Anterior cingulate cortex (tissue), 58 donors: ENCODE results near the gene PAGE2.
"Not testable (repeated sequence)": the region's sequence is repeated elsewhere in the genome, so short reads cannot be mapped to it uniquely, and the experiment has no call there.

Experiments used
- DNase-seq, 58 donors: peaks; one replicate each; lab custom pipeline; 2025; lab: John Stamatoyannopoulos, UW

PAGE2 gene

DNA sequence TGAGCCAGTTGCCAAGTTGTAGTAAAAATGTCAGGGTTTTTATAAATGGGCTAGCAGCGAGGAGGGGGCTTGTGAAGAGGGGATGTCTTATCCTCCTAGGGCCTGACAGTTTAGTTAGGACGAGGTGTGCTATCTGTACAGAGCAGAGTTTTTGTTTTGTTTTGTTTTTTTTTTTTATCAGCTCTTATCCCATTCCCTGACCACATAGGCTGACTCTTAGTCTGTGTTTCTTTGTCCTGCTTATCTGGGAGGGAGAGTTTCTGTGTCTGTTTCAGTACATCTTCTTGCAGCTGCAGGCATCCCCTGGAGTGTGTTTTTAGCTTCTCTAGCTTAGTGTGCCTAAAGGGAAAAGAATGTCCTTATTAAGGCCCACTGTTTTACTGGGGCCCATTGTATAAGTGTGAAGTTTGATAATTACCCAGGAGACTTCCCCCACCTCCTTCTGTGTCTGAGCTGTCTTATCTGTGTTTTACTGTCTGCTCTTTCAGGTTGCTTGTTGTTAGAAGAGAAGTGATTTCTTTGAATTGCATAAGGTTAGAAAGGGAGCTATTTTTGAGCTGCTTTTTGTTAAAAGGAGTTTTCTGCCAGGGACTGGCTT is 32.0 kb downstream of the PAGE2 start:
- no peak for DNase-seq

DNA sequence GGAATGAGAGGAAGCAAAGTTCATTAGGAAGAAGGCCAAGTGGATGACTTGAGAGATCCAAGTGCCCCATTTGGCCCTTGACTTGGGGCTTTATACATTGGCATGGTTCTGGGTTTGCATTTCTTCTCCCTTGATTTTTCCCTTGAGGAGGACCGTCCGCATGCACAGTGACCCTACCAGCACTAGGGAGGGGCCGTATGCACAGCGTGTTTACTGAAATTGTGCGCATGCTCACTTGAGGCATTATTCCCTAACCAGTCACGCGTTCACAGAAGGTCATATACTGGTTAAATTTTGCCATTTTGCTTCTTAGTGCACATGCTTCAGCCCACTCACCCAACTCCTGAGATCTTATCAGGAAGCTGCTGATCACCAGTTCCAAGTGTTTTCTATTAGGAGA is 35.1 kb downstream of the PAGE2 start:
- no peak for DNase-seq

DNA sequence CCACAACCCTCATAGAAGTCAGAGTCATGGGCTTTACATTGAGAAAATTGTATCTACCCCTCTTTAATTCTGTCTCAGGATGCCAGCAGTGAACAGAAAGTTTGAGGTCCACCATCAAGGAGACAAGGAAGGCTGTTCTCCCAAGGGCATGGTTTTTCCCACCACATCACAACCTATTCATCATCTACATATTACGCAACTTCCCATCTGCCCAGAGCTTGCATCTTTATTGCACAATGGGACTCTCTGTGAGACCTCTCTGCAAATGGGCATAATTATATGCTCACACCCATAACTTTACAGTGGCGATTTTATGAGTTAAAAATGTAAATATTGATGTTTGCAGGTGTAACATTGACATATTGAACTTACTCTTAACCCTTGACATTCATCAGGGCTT is 38.9 kb downstream of the PAGE2 start:
- DNase-seq = no peak

DNA sequence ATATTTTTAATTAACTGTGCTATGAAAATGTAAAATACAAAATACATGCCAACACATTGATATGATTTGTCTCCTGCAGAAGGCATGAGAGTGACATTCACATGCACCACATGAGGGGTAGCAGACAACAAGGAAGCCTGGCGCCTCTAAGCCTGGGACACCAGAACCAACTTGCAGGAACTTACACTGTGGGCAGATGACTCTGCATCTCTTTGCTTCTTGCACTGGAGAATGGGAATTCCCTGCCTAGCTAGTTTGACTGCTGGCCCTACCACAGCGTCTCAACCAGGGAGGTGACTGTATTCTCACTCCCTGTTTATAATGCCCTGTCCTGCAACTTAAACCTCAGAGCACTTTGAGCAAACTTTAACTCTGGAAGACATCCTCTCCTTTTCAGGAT is 40.5 kb downstream of the PAGE2 start:
- DNase-seq = no peak

DNA sequence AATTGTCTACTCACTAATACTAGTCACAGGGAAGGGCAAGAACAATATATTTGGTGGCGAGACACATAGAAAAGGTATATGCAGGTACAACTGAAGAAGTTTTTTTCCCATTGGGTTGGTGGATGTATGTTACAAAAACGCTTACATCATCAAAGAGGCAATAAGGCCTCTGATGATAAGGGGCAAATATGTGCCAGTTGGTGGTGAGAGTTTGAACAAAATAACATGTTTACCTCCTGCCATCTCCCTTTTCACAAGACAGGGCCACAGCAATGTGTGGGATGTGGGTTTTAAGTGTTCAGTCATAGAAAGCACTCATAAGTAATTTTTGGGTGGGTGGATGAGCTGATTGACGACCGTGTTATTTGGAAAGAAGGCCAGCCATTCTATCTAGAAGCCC is 41.7 kb downstream of the PAGE2 start:
- no peak for DNase-seq

DNA sequence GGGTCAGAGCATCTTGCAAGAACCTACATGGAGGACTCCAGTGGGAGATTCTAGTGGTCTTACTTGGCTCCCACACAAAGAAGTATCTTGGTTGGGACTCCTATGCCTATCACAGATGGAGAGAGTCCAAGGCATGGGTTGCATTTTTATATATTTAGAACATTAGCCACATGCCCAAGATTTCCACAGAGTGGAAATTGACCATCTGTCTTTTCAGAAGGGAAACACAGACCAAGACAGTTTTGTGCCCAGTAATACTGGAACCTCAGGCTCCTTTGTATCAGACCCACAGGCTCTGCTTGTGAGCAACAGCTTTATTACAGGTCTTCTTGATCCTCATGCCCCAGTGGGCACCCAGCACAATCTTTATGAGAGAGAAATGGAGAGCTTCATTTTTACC is 43.6 kb downstream of the PAGE2 start:
- no peak for DNase-seq

DNA sequence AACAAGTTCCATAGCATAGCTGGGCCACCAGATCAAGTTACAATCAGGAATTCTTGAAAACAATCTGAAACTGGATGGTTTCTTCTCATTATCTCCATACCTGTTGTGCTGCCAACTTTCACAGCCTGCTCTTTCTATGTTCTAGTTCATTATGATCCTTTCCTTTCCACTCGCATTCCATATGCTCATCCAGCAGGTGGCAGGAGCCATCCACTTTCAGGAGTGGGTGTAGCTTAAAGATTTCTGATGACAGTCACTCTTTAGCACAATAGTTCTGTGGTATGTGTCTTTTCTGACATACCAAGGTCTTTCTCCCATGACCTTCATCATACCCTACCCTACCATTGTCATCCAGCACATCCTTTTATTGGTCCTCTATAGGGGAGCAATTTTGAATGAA is 46.4 kb downstream of the PAGE2 start:
- DNase-seq = peak in 35 of 58 donors; percentile 0 to 50 (median 2)

DNA sequence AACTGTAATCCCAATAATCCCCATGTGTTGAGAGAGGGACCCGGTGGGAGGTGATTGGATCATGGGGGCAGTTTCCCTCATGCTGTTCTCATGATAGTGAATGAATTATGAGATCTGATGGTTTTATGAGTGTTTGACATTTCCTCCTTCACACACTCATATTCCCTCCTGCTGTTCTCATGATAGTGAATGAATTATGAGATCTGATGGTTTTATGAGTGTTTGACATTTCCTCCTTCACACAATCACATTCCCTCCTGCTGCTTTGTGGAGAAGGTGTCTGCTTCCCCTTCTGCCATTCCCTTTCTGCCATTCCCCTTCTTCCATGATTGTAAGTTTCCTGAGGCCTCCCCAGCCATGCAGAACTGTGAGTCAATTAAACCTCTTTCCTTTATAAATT is 52.0 kb downstream of the PAGE2 start:
- not testable (repeated sequence) for DNase-seq
